ENCODE measurements around the gene GALNT9.

- TF ChIP-seq CTCF (IDR thresholded peaks at IDR 0.05; ENCODE audit: borderline replicate concordance, extremely low read depth, low read length, poor library complexity, severe bottlenecking) (no peak), EZH2 (IDR thresholded peaks at IDR 0.05; ENCODE audit: borderline replicate concordance, low read depth, low read length, severe bottlenecking) (no peak)
Measured at GRCh38 chr12:132354211-132354981, 25.0 kb upstream of the GALNT9 start.

Measured in DND-41 (cell line).